HepG2 (cell line): ENCODE measurements around the gene SPINK8. TPM values are rescaled to one million over a fixed set of nuclear protein-coding genes. Genes with fewer than 3 reads are reported as not detected.
A peak's percentile ranks its signal among the peaks of the same experiment; 100 is the strongest.

ENCODE experiments used
- ARNT2 ChIP-seq: sonication (generic); formaldehyde crosslinking; IDR thresholded peaks from 2 replicates; pipeline ENCODE4 v1.8.0; 2022; ENCODE audit warnings: mild to moderate bottlenecking, low read depth, missing genetic modification reagents, moderate library complexity
- CAMTA2 ChIP-seq: sonication (generic); formaldehyde crosslinking; IDR thresholded peaks from 2 replicates; pipeline ENCODE4 v1.4.0; 2020; ENCODE audit warnings: mild to moderate bottlenecking, missing genetic modification reagents, borderline replicate concordance
- EED ChIP-seq: sonication (generic); formaldehyde crosslinking; IDR thresholded peaks from 2 replicates; pipeline ENCODE4 v1.5.0; 2020; ENCODE audit warnings: mild to moderate bottlenecking, missing genetic modification reagents
- GABPA ChIP-seq, 2 experiments: IDR thresholded peaks; 2 replicates each; pipeline ENCODE4 v1.6.1; 2011 to 2016; ENCODE audit warnings: low read depth in 2 of 2, low read length in 1 of 2, missing biosample characterization in 1 of 2, missing genetic modification characterization in 1 of 2
- HNF4G ChIP-seq, 2 experiments: sonication (generic) in 1 of 2; formaldehyde crosslinking in 1 of 2; IDR thresholded peaks; 2 replicates each; pipeline versions ENCODE4 v1.4.0 to v1.6.1; 2011 to 2020; ENCODE audit warnings: borderline replicate concordance in 2 of 2, low read depth in 2 of 2, mild to moderate bottlenecking in 2 of 2, low read length in 1 of 2, missing genetic modification reagents in 1 of 2, moderate library complexity in 1 of 2
- KLF9 ChIP-seq: IDR thresholded peaks from 2 replicates; pipeline ENCODE4 v1.6.1; 2016; ENCODE audit warnings: low read depth
- MAFF ChIP-seq: IDR thresholded peaks from 2 replicates; pipeline ENCODE4 v1.6.1; 2011; ENCODE audit warnings: low read depth, low read length, improper control_type of control experiment
- MTERF4 ChIP-seq: sonication (generic); formaldehyde crosslinking; IDR thresholded peaks from 2 replicates; pipeline ENCODE4 v1.8.0; 2023; ENCODE audit warnings: mild to moderate bottlenecking, missing genetic modification reagents
- PHB2 ChIP-seq: fragments of 450-650 bp; IDR thresholded peaks from 2 replicates; pipeline ENCODE4 v1.6.1; 2018; ENCODE audit not compliant: partially characterized antibody
- SALL1 ChIP-seq: sonication (generic); formaldehyde crosslinking; IDR thresholded peaks from 2 replicates; pipeline ENCODE4 v1.8.0; 2022; ENCODE audit warnings: mild to moderate bottlenecking, missing genetic modification reagents
- XRCC5 ChIP-seq: fragments of 200-400 bp; formaldehyde crosslinking; optimal IDR thresholded peaks from 2 replicates; pipeline ENCODE3; 2017; ENCODE audit warnings: mild to moderate bottlenecking, low read length
- YY1 ChIP-seq: IDR thresholded peaks from 2 replicates; pipeline ENCODE4 v1.6.1; 2011; ENCODE audit warnings: low read length, low read depth, moderate library complexity, mild to moderate bottlenecking; ENCODE audit not compliant: insufficient read depth, insufficient replicate concordance
- ZBTB37 ChIP-seq: sonication (generic); formaldehyde crosslinking; IDR thresholded peaks from 2 replicates; pipeline ENCODE4 v1.4.0; 2020; ENCODE audit warnings: mild to moderate bottlenecking, missing genetic modification reagents
- ZFX ChIP-seq: sonication (generic); formaldehyde crosslinking; IDR thresholded peaks from 2 replicates; pipeline ENCODE4 v1.4.0; 2020; ENCODE audit warnings: mild to moderate bottlenecking, low read depth, missing genetic modification reagents, moderate library complexity
- ZMYM2 ChIP-seq: sonication (generic); formaldehyde crosslinking; IDR thresholded peaks from 2 replicates; pipeline ENCODE4 v1.8.0; 2022; ENCODE audit warnings: mild to moderate bottlenecking, missing genetic modification reagents
- ZNF101 ChIP-seq: sonication (generic); formaldehyde crosslinking; IDR thresholded peaks from 2 replicates; pipeline ENCODE4 v1.4.0; 2020; ENCODE audit warnings: mild to moderate bottlenecking, low read depth, missing genetic modification reagents, borderline replicate concordance
- ZNF260 ChIP-seq: sonication (generic); formaldehyde crosslinking; IDR thresholded peaks from 2 replicates; pipeline ENCODE4 v1.4.0; 2020; ENCODE audit warnings: missing genetic modification reagents, low read depth, mild to moderate bottlenecking, borderline replicate concordance
- ZNF3 ChIP-seq: IDR thresholded peaks from 2 replicates; pipeline ENCODE4 v1.7.0; 2017; ENCODE audit warnings: inconsistent platforms
- ZNF557 ChIP-seq: sonication (generic); formaldehyde crosslinking; IDR thresholded peaks from 2 replicates; pipeline ENCODE4 v1.4.0; 2020; ENCODE audit warnings: missing genetic modification reagents
- ZNF766 ChIP-seq: sonication (generic); formaldehyde crosslinking; IDR thresholded peaks from 2 replicates; pipeline ENCODE4 v1.5.0; 2020; ENCODE audit warnings: missing genetic modification reagents, borderline replicate concordance
- ZNF788 ChIP-seq: sonication (generic); formaldehyde crosslinking; IDR thresholded peaks from 2 replicates; pipeline ENCODE4 v1.5.0; 2020; ENCODE audit warnings: mild to moderate bottlenecking, missing genetic modification reagents, borderline replicate concordance
- ZNF839 ChIP-seq: sonication (generic); formaldehyde crosslinking; IDR thresholded peaks from 2 replicates; pipeline ENCODE4 v1.4.0; 2020; ENCODE audit warnings: missing genetic modification reagents, mild to moderate bottlenecking, borderline replicate concordance
- polyA plus RNA-seq, 8 experiments: library from polyadenylated mRNA; depleted of rRNA in 3 of 8; stranded (reverse) in 7 of 8; unstranded in 1 of 8; fragments of >200 nt; fragmentation: Illumina TruSeq in 4 of 8; extraction: Trizol in 4 of 8; gene quantifications; 2 replicates each; pipeline versions ENCODE4 v1.2.1 to v1.2.3, GENCODE V29; 2011 to 2016; ENCODE audit warnings: low read depth in 4 of 8, missing spikeins in 1 of 8, mixed read lengths in 1 of 8; ENCODE audit not compliant: insufficient read depth in 1 of 8
- total RNA-seq, 5 experiments: library from RNA; depleted of rRNA; stranded (reverse); fragments of >200 nt; fragmentation: Illumina TruSeq; extraction: Trizol; gene quantifications; 2 replicates each; pipeline ENCODE4 v1.2.3, GENCODE V29; 2016; ENCODE audit warnings: low read depth in 1 of 5
- TF ChIP-seq, protein P1 (sequence below): IDR thresholded peaks from 2 replicates; pipeline ENCODE4 v1.6.1; 2016; ENCODE audit warnings: low read depth, borderline replicate concordance
- TF ChIP-seq, protein P2 (sequence below): sonication (generic); formaldehyde crosslinking; IDR thresholded peaks from 2 replicates; pipeline ENCODE4 v1.4.0; 2020; ENCODE audit warnings: missing genetic modification reagents
- TF ChIP-seq, protein P3 (sequence below): sonication (generic); formaldehyde crosslinking; IDR thresholded peaks from 2 replicates; pipeline ENCODE4 v1.4.0; 2020; ENCODE audit warnings: missing genetic modification reagents

SPINK8 gene
- total and polyA plus RNA-seq, 2 of the 13 experiments (the other 11 are each of a cell fraction or from before 2014, with no cell fraction given), result not detected

DNA sequence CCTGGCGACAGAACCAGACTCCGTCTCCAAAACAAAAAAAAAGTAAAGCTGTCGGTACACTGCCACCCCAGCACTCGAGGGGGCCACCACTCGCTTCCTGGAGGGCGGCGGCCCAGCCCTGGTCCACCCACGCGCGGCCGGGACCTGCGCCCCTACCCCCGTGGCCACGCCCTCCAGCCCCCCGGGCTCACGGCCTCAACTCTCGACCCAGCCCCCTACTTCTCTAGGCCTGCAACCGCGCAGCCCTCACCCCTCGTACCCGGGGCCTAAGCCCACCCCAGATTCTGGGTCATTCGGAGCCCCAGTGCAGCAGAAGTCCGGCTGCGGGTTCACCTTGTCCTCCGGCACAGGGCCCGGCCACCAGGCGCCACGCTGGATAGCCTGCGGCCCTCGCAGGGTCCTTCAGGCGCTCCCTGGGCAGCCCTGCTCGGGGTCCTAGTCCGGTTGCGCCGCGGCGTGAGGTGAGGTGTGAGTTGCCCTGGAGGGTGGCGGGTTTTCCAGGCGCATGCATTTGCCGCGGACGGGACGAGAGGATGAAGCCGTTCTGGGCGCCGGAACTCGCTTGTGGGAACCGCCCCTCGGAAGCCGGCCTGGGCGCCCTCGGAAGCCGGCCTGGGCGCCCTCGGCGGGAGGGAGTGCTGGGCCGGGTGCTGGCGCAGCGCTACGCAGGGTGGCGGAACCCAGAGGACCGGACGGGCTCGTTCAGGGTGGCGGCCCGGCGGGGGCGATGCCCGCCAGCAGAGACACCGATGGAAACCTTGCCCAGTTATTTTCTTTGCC, 32.3 kb downstream of the SPINK8 start, which contains the start of gene NME6 (continued):
- TF ChIP-seq, protein P1, sequence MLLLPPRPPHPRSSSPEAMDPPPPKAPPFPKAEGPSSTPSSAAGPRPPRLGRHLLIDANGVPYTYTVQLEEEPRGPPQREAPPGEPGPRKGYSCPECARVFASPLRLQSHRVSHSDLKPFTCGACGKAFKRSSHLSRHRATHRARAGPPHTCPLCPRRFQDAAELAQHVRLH (CRISPR knock-in tag), result peak; percentile 93; the same call in 1 of the 2 replicates
- TF ChIP-seq ZBTB37 (CRISPR knock-in tag), result 0 out of 2 replicates have a peak, but pooled peaks have one; percentile 42
- TF ChIP-seq ZNF839 (CRISPR knock-in tag), result no peak
- TF ChIP-seq CAMTA2 (CRISPR knock-in tag), result peak; percentile 70; the same call in 1 of the 2 replicates
- no peak for TF ChIP-seq ZNF260 (CRISPR knock-in tag)
- TF ChIP-seq PHB2, result no peak
- no peak for TF ChIP-seq ZNF101 (CRISPR knock-in tag)
- TF ChIP-seq, protein P2, sequence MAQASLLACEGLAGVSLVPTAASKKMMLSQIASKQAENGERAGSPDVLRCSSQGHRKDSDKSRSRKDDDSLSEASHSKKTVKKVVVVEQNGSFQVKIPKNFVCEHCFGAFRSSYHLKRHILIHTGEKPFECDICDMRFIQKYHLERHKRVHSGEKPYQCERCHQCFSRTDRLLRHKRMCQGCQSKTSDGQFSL (CRISPR knock-in tag), result no peak
- TF ChIP-seq ZFX (CRISPR knock-in tag), result peak; percentile 97
- peak; percentile 70; the same call in 1 of the 2 replicates for TF ChIP-seq ZMYM2 (CRISPR knock-in tag)
- TF ChIP-seq YY1, result peak; percentile 71
- TF ChIP-seq, protein P3, sequence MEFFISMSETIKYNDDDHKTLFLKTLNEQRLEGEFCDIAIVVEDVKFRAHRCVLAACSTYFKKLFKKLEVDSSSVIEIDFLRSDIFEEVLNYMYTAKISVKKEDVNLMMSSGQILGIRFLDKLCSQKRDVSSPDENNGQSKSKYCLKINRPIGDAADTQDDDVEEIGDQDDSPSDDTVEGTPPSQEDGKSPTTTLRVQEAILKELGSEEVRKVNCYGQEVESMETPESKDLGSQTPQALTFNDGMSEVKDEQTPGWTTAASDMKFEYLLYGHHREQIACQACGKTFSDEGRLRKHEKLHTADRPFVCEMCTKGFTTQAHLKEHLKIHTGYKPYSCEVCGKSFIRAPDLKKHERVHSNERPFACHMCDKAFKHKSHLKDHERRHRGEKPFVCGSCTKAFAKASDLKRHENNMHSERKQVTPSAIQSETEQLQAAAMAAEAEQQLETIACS (CRISPR knock-in tag), result peak; percentile 27; the same call in 1 of the 2 replicates
- TF ChIP-seq ZNF557 (CRISPR knock-in tag), result 0 out of 2 replicates have a peak, but pooled peaks have one; percentile 52
- peak; percentile 95 for TF ChIP-seq SALL1 (CRISPR knock-in tag)
- TF ChIP-seq MTERF4 (CRISPR knock-in tag), result no peak
- TF ChIP-seq XRCC5, result peak; percentile 97
- TF ChIP-seq KLF9 (CRISPR knock-in tag), result peak; percentile 85; the same call in 1 of the 2 replicates
- TF ChIP-seq EED (CRISPR knock-in tag), result peak; percentile 87
- peak; percentile 93 for TF ChIP-seq ZNF766 (CRISPR knock-in tag)
- peak; percentile 90 for TF ChIP-seq ZNF788
- peak; percentile 96 for TF ChIP-seq ARNT2 (CRISPR knock-in tag)
- TF ChIP-seq HNF4G (IDR thresholded peaks at IDR 0.05; ENCODE audit: borderline replicate concordance, low read depth, low read length), result no peak
- 0 out of 2 replicates have a peak, but pooled peaks have one; percentile 14 for TF ChIP-seq HNF4G (CRISPR knock-in tag; IDR thresholded peaks at IDR 0.05; ENCODE audit: borderline replicate concordance, low read depth)
- TF ChIP-seq GABPA (IDR thresholded peaks at IDR 0.05; ENCODE audit: low read depth, low read length), result peak; percentile 59
- peak; percentile 74 for TF ChIP-seq GABPA (CRISPR knock-in tag; IDR thresholded peaks at IDR 0.05; ENCODE audit: low read depth)
- TF ChIP-seq MAFF, result no peak
- no peak for TF ChIP-seq ZNF3
